Endothelial cell of umbilical vein (primary cell): Measurements from ENCODE around the gene ZNF121. TPM values are rescaled to one million over a fixed set of nuclear protein-coding genes. Genes with fewer than 3 reads are reported as not detected.

Source experiments
- BruUV-seq: library from RNA; stranded (reverse); fragments of 400-500 nt; replicated peaks from 2 replicates; lab custom pipeline; 2021; lab: Mats Ljungman, UMichigan
- CTCF ChIA-PET: fragments of 300-600, 350-600 bp; sonication (Branson Sonifier 250); formaldehyde crosslinking; loops from one replicate; lab custom pipeline; 2021; ENCODE audit warnings: antibody characterized with exemption, inconsistent platforms; lab: Charles Lee
- POLR2A ChIA-PET: fragments of 300-600, 350-600 bp; sonication (Branson Sonifier 250); formaldehyde crosslinking; loops from one replicate; lab custom pipeline; 2021; ENCODE audit warnings: antibody characterized with exemption, inconsistent platforms; lab: Charles Lee
- DNase-seq: peaks from one replicate; pipeline ENCODE4 v3.0.0-alpha.2; 2011; ENCODE audit warnings: low read depth, low spot score
- FAIRE-seq: peaks from 2 replicates; lab custom pipeline; 2011; peaks lifted over from hg19 to GRCh38; lab: Jason Lieb, UNC
- H2AFZ ChIP-seq: 2 replicates; pipeline ENCODE4 v1.6.0; 2012; ENCODE audit warnings: low read depth, low read length, control low read depth, inconsistent platforms
- H3K27ac ChIP-seq: 2 replicates; pipeline ENCODE4 v1.5.1; 2011; ENCODE audit warnings: low read depth, mild to moderate bottlenecking, control low read depth, low read length, moderate library complexity; ENCODE audit not compliant: insufficient read depth
- H3K27me3 ChIP-seq, 2 experiments: 2 replicates each; pipeline versions ENCODE4 v1.6.0 to v1.6.1; 2011; ENCODE audit warnings: low read length in 2 of 2, mixed read lengths in 1 of 2; ENCODE audit not compliant: control insufficient read depth in 2 of 2, insufficient read depth in 2 of 2
- H3K36me3 ChIP-seq, 2 experiments: 2 replicates in 1 of 2; 3 replicates in 1 of 2; pipeline ENCODE4 v1.5.1; 2011; ENCODE audit warnings: low read length in 2 of 2, mild to moderate bottlenecking in 1 of 2, moderate library complexity in 1 of 2; ENCODE audit not compliant: control insufficient read depth in 2 of 2, insufficient read depth in 2 of 2; ENCODE audit errors: extremely low read depth in 1 of 2
- H3K4me1 ChIP-seq: 3 replicates; pipeline ENCODE4 v1.5.1; 2011; ENCODE audit warnings: mild to moderate bottlenecking, low read length; ENCODE audit not compliant: control insufficient read depth, insufficient read depth; ENCODE audit errors: extremely low read depth
- H3K4me2 ChIP-seq: 2 replicates; pipeline ENCODE4 v1.6.1; 2011; ENCODE audit warnings: low read length, control low read depth, mixed read lengths; ENCODE audit not compliant: insufficient read depth
- H3K4me3 ChIP-seq, 3 experiments: fragments of 200-600 bp in 1 of 3; sonication (generic), shearing (Covaris generic) in 1 of 3; replicated peaks in 1 of 3; 2 replicates each; pipeline ENCODE4 v1.5.1; 2011 to 2016; ENCODE audit warnings: control low read depth in 3 of 3, low read length in 3 of 3, mild to moderate bottlenecking in 2 of 3, inconsistent platforms in 1 of 3, low read depth in 1 of 3, moderate library complexity in 1 of 3; ENCODE audit not compliant: insufficient read depth in 1 of 3
- H3K79me2 ChIP-seq: 2 replicates; pipeline ENCODE4 v1.6.0; 2012; ENCODE audit warnings: low read length, inconsistent platforms; ENCODE audit not compliant: control insufficient read depth, insufficient read depth
- H3K9ac ChIP-seq: replicated peaks from 2 replicates; pipeline ENCODE3; 2011; ENCODE audit warnings: low read length, control low read depth; ENCODE audit not compliant: insufficient read depth; ENCODE audit errors: extremely low read depth
- H3K9me1 ChIP-seq: replicated peaks from 3 replicates; pipeline ENCODE4 v1.6.0; 2011; ENCODE audit warnings: mild to moderate bottlenecking, low read length; ENCODE audit not compliant: control insufficient read depth, insufficient read depth; ENCODE audit errors: extremely low read depth
- H3K9me3 ChIP-seq: replicated peaks from 2 replicates; pipeline ENCODE4 v1.5.1; 2012; ENCODE audit warnings: low read length, inconsistent platforms; ENCODE audit not compliant: control insufficient read depth, insufficient read depth
- H4K20me1 ChIP-seq: replicated peaks from 2 replicates; pipeline ENCODE3; 2011; ENCODE audit warnings: mild to moderate bottlenecking, low read length; ENCODE audit not compliant: control insufficient read depth, insufficient read depth; ENCODE audit errors: extremely low read depth
- EZH2 ChIP-seq: IDR thresholded peaks from 2 replicates; pipeline ENCODE4 v1.6.1; 2012; ENCODE audit warnings: borderline replicate concordance, low read depth, mild to moderate bottlenecking, moderate library complexity, low read length, inconsistent platforms; ENCODE audit not compliant: severe bottlenecking
- FOS ChIP-seq: IDR thresholded peaks from 2 replicates; pipeline ENCODE4 v1.6.1; 2011; ENCODE audit warnings: mild to moderate bottlenecking, low read length, moderate library complexity, borderline replicate concordance; ENCODE audit not compliant: insufficient read depth
- GATA2 ChIP-seq: IDR thresholded peaks from 2 replicates; pipeline ENCODE4 v1.7.0; 2011; ENCODE audit warnings: low read depth, mild to moderate bottlenecking, moderate library complexity, mixed read lengths, low read length; ENCODE audit not compliant: insufficient read length, insufficient read depth
- JUN ChIP-seq: IDR thresholded peaks from 2 replicates; pipeline ENCODE4 v1.6.1; 2011; ENCODE audit warnings: borderline replicate concordance, low read depth; ENCODE audit not compliant: insufficient read length, insufficient read depth
- MAX ChIP-seq: IDR thresholded peaks from 2 replicates; pipeline ENCODE4 v1.6.1; 2011; ENCODE audit not compliant: insufficient read depth, insufficient read length
- MYC ChIP-seq: IDR thresholded peaks from one replicate; pipeline ENCODE4 v1.6.1; 2011; ENCODE audit warnings: mild to moderate bottlenecking, low read depth, low read length
- POLR2A ChIP-seq: IDR thresholded peaks from 2 replicates; pipeline ENCODE4 v1.6.1; 2012; ENCODE audit warnings: low read depth, mild to moderate bottlenecking, control low read depth, low read length
- POLR2AphosphoS5 ChIP-seq: IDR thresholded peaks from 2 replicates; pipeline ENCODE4 v1.6.1; 2012; ENCODE audit warnings: low read depth, mild to moderate bottlenecking, control low read depth, low read length, moderate library complexity; ENCODE audit not compliant: insufficient read depth
- dilution Hi-C: fragments of 300-500 bp; cut with MboI; formaldehyde crosslinking; loops from one replicate; pipeline ENCODE4 v1.15.0; 2019; ENCODE audit warnings: low sequenced_read_pairs; ENCODE audit not compliant: extremely low pct_ligation_motif_present
- intact Hi-C: fragments of 100-400 bp; cut with micrococcal nuclease; formaldehyde crosslinking; loops from one replicate; pipeline ENCODE4 v1.10.0; 2022
- polyA plus RNA-seq, 4 experiments: library from polyadenylated mRNA; depleted of rRNA in 3 of 4; stranded (reverse) in 3 of 4; unstranded in 1 of 4; fragments of >200 nt; gene quantifications; 2 replicates each; pipeline versions ENCODE4 v1.2.1 to v1.2.3, GENCODE V29; 2011 to 2012; ENCODE audit warnings: missing spikeins in 1 of 4
- total RNA-seq: library from RNA; stranded (reverse); gene quantifications from 2 replicates; pipeline ENCODE4 v1.2.3, GENCODE V29; 2021
- TF ChIP-seq, protein P1 (sequence below), 2 donors: IDR thresholded peaks; 1 replicate in 1 of 2; 2 replicates in 1 of 2; pipeline ENCODE4 v1.5.1; 2011; ENCODE audit warnings: low read length in 2 of 2, mild to moderate bottlenecking in 2 of 2, moderate library complexity in 2 of 2, control low read depth in 1 of 2, inconsistent platforms in 1 of 2, low read depth in 1 of 2; ENCODE audit not compliant: insufficient read depth in 1 of 2; ENCODE audit errors: extremely low read depth in 1 of 2

ZNF121 gene
- total and polyA plus RNA-seq, 2 donors (not counting 3 experiments of a cell fraction or from before 2014, with no cell fraction given), result 2.3 to 25.1 TPM

- Histone ChIP-seq H3K4me3 (peak overlapping the region; percentile 27 to 76 (median 57)), H3K4me1 (peaks cover 10% of the 10 kb centered on the region), H3K27ac (peak overlapping the region; percentile 93), H3K79me2 (peaks cover 11% of the 10 kb centered on the region), H3K4me2 (peak overlapping the region; percentile 83), H3K9ac (peak overlapping the region; percentile 93), H3K9me1 (no peaks in the 10 kb centered on the region), H3K27me3 (no peaks in the 10 kb centered on the region), H3K36me3 (peaks cover 2 to 23% of the 10 kb centered on the region in 2 experiments), H3K9me3 (no peaks in the 10 kb centered on the region), H4K20me1 (no peaks in the 10 kb centered on the region), H2AFZ (peak overlapping the region; percentile 59)
- dilution Hi-C loops (loop anchor here (10.0 kb wide), 1 partner anchor 174 kb away; no protein-coding TSS in a partner anchor), intact Hi-C loops (loop anchor here (1.0 to 5.0 kb wide), 9 partner anchors 38 to 492 kb away; partner anchors contain the start of genes FBXL12, ZNF121, ZNF562 and ZNF846)
- FAIRE-seq (no peak), DNase-seq (no peak)
- BruUV-seq, result no TSS peak
- CTCF ChIA-PET, result interaction anchor here (1.5 kb wide), 1 partner anchor 34 kb away, joined by 3 read pairs; no protein-coding TSS in a partner anchor
- POLR2A ChIA-PET, result no interaction called here
- TF ChIP-seq EZH2, result no peak
- TF ChIP-seq POLR2AphosphoS5, result no peak
- no peak for TF ChIP-seq MAX
- TF ChIP-seq MYC, result no peak
- TF ChIP-seq JUN, result no peak
- TF ChIP-seq, protein P1, sequence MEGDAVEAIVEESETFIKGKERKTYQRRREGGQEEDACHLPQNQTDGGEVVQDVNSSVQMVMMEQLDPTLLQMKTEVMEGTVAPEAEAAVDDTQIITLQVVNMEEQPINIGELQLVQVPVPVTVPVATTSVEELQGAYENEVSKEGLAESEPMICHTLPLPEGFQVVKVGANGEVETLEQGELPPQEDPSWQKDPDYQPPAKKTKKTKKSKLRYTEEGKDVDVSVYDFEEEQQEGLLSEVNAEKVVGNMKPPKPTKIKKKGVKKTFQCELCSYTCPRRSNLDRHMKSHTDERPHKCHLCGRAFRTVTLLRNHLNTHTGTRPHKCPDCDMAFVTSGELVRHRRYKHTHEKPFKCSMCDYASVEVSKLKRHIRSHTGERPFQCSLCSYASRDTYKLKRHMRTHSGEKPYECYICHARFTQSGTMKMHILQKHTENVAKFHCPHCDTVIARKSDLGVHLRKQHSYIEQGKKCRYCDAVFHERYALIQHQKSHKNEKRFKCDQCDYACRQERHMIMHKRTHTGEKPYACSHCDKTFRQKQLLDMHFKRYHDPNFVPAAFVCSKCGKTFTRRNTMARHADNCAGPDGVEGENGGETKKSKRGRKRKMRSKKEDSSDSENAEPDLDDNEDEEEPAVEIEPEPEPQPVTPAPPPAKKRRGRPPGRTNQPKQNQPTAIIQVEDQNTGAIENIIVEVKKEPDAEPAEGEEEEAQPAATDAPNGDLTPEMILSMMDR (IDR thresholded peaks at IDR 0.05; ENCODE audit: extremely low read depth in 1 of 2, insufficient read depth in 1 of 2, low read depth in 1 of 2, low read length in 2 of 2), result no peak
- no peak for TF ChIP-seq POLR2A
- TF ChIP-seq GATA2, result no peak
- TF ChIP-seq FOS, result no peak
Observed at GRCh38 chr19:9620842-9621155, 36.5 kb upstream of the ZNF121 start.
